ENCODE results near the gene PRKCZ. TPM values are rescaled to one million over a fixed set of nuclear protein-coding genes. Genes with fewer than 3 reads are reported as not detected.

The PRKCZ gene
- total RNA-seq, 1 experiment from 2014 or later: 45.9 TPM

DNA sequence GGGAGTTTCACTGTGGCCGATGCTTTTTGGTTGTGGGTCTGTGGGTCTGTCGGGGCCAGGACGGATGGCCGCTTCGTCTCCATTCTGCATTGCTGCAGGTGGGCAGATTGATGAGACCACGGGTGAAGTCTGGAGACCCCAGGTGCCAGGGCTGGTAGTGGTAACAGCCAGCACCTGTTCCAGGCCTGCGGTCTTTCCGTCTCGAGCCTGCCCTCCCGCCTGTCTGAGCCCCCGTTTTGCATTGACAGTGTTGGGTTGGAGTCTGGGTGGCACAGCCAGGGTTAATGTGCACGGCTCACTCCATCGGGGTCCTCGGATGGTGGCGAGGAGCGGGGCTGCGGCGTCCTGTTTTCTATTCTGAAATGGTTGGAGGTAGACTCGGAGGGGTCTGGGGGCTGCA lies 24.2 kb downstream of the PRKCZ start:
- no peaks in the 10 kb centered on the region for H3K4me1 ChIP-seq
- peaks cover 21% of the 10 kb centered on the region for H3K9me3 Mint-ChIP-seq (ENCODE audit: unreplicated experiment)
- BruUV-seq (replicated peaks): no TSS peak
- no peak overlapping the region for H3K4me3 Mint-ChIP-seq (ENCODE audit: unreplicated experiment)
- H3K27ac Mint-ChIP-seq (ENCODE audit: unreplicated experiment): no peak overlapping the region
- H3K27me3 Mint-ChIP-seq (ENCODE audit: insufficient read depth, unreplicated experiment): no peaks in the 10 kb centered on the region
- ChIA-PET CTCF (no interaction called here), POLR2A (no interaction called here)
- peaks cover 35% of the 10 kb centered on the region for H3K36me3 Mint-ChIP-seq (ENCODE audit: insufficient read depth, unreplicated experiment)
- peaks cover 10% of the 10 kb centered on the region for H3K9me3 ChIP-seq
- H3K27me3 ChIP-seq (replicated peaks; ENCODE audit: control insufficient read depth, insufficient read depth, low read length): no peaks in the 10 kb centered on the region
- peaks cover 3% of the 10 kb centered on the region; the same call in 1 of the 2 replicates for H3K36me3 ChIP-seq (ENCODE audit: control insufficient read depth, insufficient read depth, low read length)
- TF ChIP-seq CTCF (IDR thresholded peaks at IDR 0.05; ENCODE audit: insufficient read depth in 1 of 2, low read depth in 1 of 2, low read length in 1 of 2, severe bottlenecking in 1 of 2, unreplicated experiment in 1 of 2): no peak
- H3K4me1 Mint-ChIP-seq (ENCODE audit: low read depth, unreplicated experiment): no peaks in the 10 kb centered on the region
- intact Hi-C loops (cut with micrococcal nuclease; ENCODE audit: unreplicated experiment): no loop called here
- no peak for DNase-seq
- H3K4me3 ChIP-seq (ENCODE audit: low read depth, low read length): no peak overlapping the region

DNA sequence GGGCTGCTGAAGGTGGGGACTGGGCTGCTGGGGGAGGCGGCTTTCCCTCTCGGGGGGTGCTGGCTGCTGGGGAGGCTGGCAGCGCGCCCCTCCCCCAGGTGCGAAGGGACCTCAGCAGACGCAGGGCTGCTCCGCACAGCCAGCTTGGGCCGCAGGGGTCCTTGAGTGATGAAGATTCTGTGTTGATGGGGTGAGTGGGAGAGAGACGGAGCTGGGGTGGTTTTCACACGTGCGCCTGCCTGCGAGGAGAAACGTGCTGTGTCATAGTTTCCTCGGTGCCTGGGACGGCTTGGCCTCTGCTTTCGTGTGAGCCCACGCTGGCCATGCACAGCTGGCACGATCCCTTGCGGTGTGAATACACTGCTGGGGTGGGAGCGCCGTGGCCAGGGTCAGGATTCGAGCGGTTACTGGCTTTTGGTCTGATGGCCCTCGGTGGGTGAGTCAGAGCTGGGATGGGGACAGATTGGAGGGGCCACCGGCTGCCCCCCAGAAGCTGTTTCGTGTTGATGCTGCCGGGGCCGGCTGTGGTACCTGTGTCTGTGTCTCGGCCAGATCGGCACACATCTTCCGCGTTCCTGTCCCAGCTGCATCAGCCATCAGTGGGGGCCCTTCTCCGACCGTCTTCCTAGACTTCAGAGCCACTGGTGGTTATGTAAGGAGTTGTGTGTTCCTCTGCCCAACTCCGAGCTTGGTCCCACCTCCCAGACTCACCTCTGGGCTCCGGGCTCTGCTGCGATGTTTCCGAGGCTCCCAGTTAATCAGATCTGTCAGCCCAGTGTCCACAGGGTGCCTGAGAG lies 24.9 kb downstream of the PRKCZ start:
- Mint-ChIP-seq H3K4me3 (ENCODE audit: unreplicated experiment) (no peak overlapping the region), H3K27ac (ENCODE audit: unreplicated experiment) (no peak overlapping the region), H3K4me1 (ENCODE audit: low read depth, unreplicated experiment) (no peaks in the 10 kb centered on the region), H3K36me3 (ENCODE audit: insufficient read depth, unreplicated experiment) (peaks cover 40% of the 10 kb centered on the region), H3K9me3 (ENCODE audit: unreplicated experiment) (peaks cover 21% of the 10 kb centered on the region), H3K27me3 (ENCODE audit: insufficient read depth, unreplicated experiment) (no peaks in the 10 kb centered on the region)
- Histone ChIP-seq H3K4me1 (no peaks in the 10 kb centered on the region), H3K27me3 (replicated peaks; ENCODE audit: control insufficient read depth, insufficient read depth, low read length) (no peaks in the 10 kb centered on the region), H3K36me3 (ENCODE audit: control insufficient read depth, insufficient read depth, low read length) (peaks cover 3% of the 10 kb centered on the region; the same call in 1 of the 2 replicates), H3K9me3 (peaks cover 10% of the 10 kb centered on the region), H3K4me3 (ENCODE audit: low read depth, low read length) (no peak overlapping the region)
- no peak for DNase-seq
- POLR2A ChIA-PET: no interaction called here
- CTCF ChIA-PET: interaction anchor here (0.6 kb wide), 1 partner anchor 166 kb away, joined by 5 read pairs; no protein-coding TSS in a partner anchor
- BruUV-seq (replicated peaks): no TSS peak
- intact Hi-C loops (cut with micrococcal nuclease; ENCODE audit: unreplicated experiment): no loop called here
- TF ChIP-seq CTCF (IDR thresholded peaks at IDR 0.05; ENCODE audit: insufficient read depth in 1 of 2, low read depth in 1 of 2, low read length in 1 of 2, severe bottlenecking in 1 of 2, unreplicated experiment in 1 of 2): no peak

DNA sequence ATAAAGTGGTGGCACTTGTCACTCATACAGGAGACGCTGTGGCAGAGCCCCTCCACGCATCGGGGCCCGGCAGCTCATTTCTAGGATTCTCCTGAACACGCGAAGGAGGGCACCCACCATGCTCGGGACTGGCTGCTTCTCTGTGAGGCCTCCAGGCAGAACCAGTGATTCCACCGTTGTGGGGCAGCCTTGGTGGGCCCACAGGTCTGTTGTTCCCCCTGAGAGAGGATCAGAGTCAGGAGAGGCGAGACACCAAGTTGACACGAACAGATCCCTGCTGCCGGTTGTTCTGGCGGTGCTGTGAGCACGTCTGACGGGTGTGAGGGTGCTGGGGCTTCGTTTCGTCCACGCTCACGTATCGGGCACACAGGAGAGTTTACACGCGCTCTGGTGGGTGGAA lies 26.6 kb downstream of the PRKCZ start:
- H3K4me3 ChIP-seq (ENCODE audit: low read depth, low read length): no peak overlapping the region
- no peaks in the 10 kb centered on the region for H3K27me3 Mint-ChIP-seq (ENCODE audit: insufficient read depth, unreplicated experiment)
- H3K36me3 ChIP-seq (ENCODE audit: control insufficient read depth, insufficient read depth, low read length): no peaks in the 10 kb centered on the region
- H3K9me3 Mint-ChIP-seq (ENCODE audit: unreplicated experiment): peaks cover 21% of the 10 kb centered on the region
- H3K4me1 Mint-ChIP-seq (ENCODE audit: low read depth, unreplicated experiment): no peaks in the 10 kb centered on the region
- intact Hi-C loops (cut with micrococcal nuclease; ENCODE audit: unreplicated experiment): no loop called here
- peaks cover 10% of the 10 kb centered on the region for H3K9me3 ChIP-seq
- BruUV-seq (replicated peaks): no TSS peak
- H3K27ac Mint-ChIP-seq (ENCODE audit: unreplicated experiment): no peak overlapping the region
- H3K4me1 ChIP-seq: no peaks in the 10 kb centered on the region
- H3K27me3 ChIP-seq (replicated peaks; ENCODE audit: control insufficient read depth, insufficient read depth, low read length): no peaks in the 10 kb centered on the region
- no peak overlapping the region for H3K4me3 Mint-ChIP-seq (ENCODE audit: unreplicated experiment)
- H3K36me3 Mint-ChIP-seq (ENCODE audit: insufficient read depth, unreplicated experiment): peaks cover 42% of the 10 kb centered on the region
- POLR2A ChIA-PET: no interaction called here
- no peak for DNase-seq
- CTCF ChIA-PET: no interaction called here
- TF ChIP-seq CTCF (IDR thresholded peaks at IDR 0.05; ENCODE audit: insufficient read depth in 1 of 2, low read depth in 1 of 2, low read length in 1 of 2, severe bottlenecking in 1 of 2, unreplicated experiment in 1 of 2): no peak
